ENCODE measurements around the gene ANKS3. TPM values are rescaled to one million over a fixed set of nuclear protein-coding genes. Genes with fewer than 3 reads are reported as not detected.

The ANKS3 gene, protein sequence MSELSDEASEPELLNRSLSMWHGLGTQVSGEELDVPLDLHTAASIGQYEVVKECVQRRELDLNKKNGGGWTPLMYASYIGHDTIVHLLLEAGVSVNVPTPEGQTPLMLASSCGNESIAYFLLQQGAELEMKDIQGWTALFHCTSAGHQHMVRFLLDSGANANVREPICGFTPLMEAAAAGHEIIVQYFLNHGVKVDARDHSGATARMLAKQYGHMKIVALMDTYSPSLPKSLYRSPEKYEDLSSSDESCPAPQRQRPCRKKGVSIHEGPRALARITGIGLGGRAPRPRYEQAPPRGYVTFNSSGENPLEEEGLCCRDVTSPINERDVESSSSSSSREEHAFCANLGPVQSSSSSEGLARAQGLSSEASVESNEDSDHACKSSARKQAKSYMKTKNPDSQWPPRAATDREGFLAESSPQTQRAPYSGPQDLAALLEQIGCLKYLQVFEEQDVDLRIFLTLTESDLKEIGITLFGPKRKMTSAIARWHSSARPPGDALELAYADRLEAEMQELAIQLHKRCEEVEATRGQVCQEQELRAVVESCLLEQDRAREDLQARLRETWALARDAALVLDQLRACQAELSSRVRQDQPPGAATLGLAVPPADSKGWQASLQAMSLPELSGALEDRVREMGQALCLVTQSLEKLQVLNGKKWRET
- total RNA-seq (2014; rRNA removed) = 22.6 and 25.1 TPM in 2 replicates
- percentile 63 among the genes with signal in this experiment for Bru-seq, nascent RNA
- BruChase-seq, experiment 1, labeled RNA remaining after a 6-hour chase = percentile 72 among the genes with signal in this experiment
- percentile 69 among the genes with signal in this experiment for BruChase-seq, experiment 2, labeled RNA remaining after a 2-hour chase
- long read RNA-seq, partial matches to known transcripts = 2 of 51 reads
- long read RNA-seq, other reads (novel, unspliced or antisense) = 39 of 51 reads

DNA sequence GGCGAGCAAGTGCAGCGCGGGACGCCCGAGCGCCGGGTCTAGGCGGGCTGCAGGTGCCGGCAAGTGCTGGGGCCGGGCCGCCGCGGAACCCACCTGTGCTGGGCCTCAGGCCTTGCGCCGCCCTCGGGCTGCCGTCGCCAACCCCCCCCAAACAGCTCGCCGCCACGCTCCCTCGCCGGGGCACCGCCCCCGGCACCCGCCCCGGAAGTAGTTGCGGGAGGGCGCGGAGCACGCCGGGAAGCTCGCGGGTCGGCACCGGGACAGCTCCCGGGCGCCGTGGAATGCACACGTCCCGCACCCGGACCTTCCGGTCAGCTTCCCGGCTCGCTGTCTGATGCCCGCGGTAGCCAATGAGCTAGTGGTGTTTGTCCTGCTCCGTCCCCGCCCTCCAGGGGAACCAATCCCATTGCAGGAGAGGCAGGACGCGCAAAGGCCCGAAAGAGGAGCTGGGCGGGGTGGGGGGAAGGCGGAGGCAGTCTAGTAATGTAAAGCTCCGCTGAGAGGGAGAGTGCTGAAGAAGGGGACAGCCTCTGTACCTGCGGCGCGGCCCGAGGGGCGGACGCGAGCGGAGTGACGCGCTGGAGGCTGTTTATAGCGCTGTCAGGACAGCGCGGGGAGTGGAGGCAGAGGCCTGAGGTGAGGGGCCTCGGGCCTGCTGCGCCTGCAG lies at the start of gene ANKS3, which contains the start of gene DNAAF8:
Gene ANKS3, minus strand, starts transcription at position 209 of the 667 bp plus-strand sequence. CDS start 4,122 bp downstream, outside the sequence.
Gene DNAAF8, plus strand, starts transcription at position 475 of the 667 bp plus-strand sequence. CDS start 1,978 bp downstream, outside the sequence.
- ChIA-PET CTCF (no interaction called here), POLR2A (ENCODE audit: unreplicated experiment) (interaction anchor here (0.5 to 1.2 kb wide), 8 partner anchors 32 to 381 kb away, joined by 3 to 10 read pairs (median 4); partner anchors contain the start of gene ZNF500)
- DNase-seq (peak; percentile 91), ATAC-seq (peak; percentile 94)
- Histone ChIP-seq H3F3A (ENCODE audit: low read length, unreplicated experiment) (no peaks in the 10 kb centered on the region), H3K9me2 (replicated peaks; ENCODE audit: low read length) (no peaks in the 10 kb centered on the region), H3K36me3 (ENCODE audit: low read depth, low read length) (no peaks in the 10 kb centered on the region), H3K9me3 (ENCODE audit: low read length) (no peaks in the 10 kb centered on the region), H4K20me1 (ENCODE audit: low read length) (no peaks in the 10 kb centered on the region), H3K27me3 (ENCODE audit: low read length) (no peaks in the 10 kb centered on the region), H3K27ac (ENCODE audit: low read length) (peak within 1 kb of the TSS; percentile 76), H3K4me3 (ENCODE audit: low read length) (peak within 1 kb of the TSS; percentile 94), H3K4me2 (ENCODE audit: low read length) (peak within 1 kb of the TSS; percentile 100), H3K4me1 (ENCODE audit: insufficient read depth, low read length) (no peaks in the 10 kb centered on the region; the same call in 1 of the 2 replicates), H3K79me2 (ENCODE audit: low read length) (peaks cover 24% of the 10 kb centered on the region), H3K9ac (ENCODE audit: low read length) (peak within 1 kb of the TSS; percentile 94), H2AFZ (ENCODE audit: low read length) (peak within 1 kb of the TSS; percentile 99)
- no TSS peak for BruUV-seq (replicated peaks)
- intact Hi-C loops (cut with micrococcal nuclease) = loop anchor here (5.0 to 10.0 kb wide), 2 partner anchors 68 to 211 kb away; partner anchors contain the start of gene ROGDI
- TF ChIP-seq, protein P1, sequence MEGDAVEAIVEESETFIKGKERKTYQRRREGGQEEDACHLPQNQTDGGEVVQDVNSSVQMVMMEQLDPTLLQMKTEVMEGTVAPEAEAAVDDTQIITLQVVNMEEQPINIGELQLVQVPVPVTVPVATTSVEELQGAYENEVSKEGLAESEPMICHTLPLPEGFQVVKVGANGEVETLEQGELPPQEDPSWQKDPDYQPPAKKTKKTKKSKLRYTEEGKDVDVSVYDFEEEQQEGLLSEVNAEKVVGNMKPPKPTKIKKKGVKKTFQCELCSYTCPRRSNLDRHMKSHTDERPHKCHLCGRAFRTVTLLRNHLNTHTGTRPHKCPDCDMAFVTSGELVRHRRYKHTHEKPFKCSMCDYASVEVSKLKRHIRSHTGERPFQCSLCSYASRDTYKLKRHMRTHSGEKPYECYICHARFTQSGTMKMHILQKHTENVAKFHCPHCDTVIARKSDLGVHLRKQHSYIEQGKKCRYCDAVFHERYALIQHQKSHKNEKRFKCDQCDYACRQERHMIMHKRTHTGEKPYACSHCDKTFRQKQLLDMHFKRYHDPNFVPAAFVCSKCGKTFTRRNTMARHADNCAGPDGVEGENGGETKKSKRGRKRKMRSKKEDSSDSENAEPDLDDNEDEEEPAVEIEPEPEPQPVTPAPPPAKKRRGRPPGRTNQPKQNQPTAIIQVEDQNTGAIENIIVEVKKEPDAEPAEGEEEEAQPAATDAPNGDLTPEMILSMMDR (conservative IDR thresholded peaks at IDR 0.05; ENCODE audit: low read depth, low read length) = no peak
- TF ChIP-seq EZH2phosphoT487 (IDR thresholded peaks at IDR 0.05; ENCODE audit: borderline replicate concordance, low read length) (no peak), EZH2 (IDR thresholded peaks at IDR 0.05; ENCODE audit: low read length, unreplicated experiment) (no peak)

DNA sequence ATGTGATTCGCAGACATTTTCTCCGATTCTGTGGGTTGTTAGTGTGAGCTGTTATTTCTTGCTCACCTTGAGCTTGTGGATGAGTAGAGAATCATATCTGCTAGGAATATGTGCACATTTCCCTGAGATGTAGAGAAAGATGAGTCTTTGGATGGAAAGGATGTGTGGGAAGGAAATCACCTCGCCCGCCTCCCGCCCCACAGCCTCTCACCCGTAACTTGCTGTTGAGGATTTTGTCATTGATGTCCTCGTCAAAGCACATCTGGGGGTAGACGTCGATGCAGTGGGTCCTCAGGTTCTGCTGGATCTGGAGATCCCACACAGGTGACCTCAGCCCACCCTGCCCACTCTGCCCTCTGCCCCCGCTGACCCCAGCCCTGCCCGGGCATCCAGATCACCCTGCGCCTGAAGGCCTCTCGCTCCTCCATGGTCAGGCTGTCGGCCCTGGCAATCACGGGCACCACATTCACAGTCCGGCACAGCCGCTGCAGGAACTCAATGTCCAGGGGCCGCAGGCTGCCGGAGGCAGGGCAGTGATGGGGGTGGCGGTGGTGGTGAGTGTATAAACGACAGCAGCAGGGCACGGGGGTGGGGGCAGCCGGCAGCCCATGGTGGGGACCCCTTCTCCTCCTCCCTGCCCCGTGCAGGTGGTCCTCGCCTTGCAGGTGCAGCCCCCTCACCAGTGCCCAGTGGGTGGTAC lies 49.3 kb upstream of the ANKS3 start:
- Histone ChIP-seq H3K4me1 (ENCODE audit: insufficient read depth, low read length) (peaks cover 5% of the 10 kb centered on the region; the same call in 1 of the 2 replicates), H3K9ac (ENCODE audit: low read length) (no peak overlapping the region), H3F3A (ENCODE audit: low read length, unreplicated experiment) (no peaks in the 10 kb centered on the region), H3K4me2 (ENCODE audit: low read length) (no peak overlapping the region), H3K79me2 (ENCODE audit: low read length) (no peaks in the 10 kb centered on the region), H3K27me3 (ENCODE audit: low read length) (no peaks in the 10 kb centered on the region), H3K9me2 (replicated peaks; ENCODE audit: low read length) (no peaks in the 10 kb centered on the region), H3K4me3 (ENCODE audit: low read length) (no peak overlapping the region), H3K27ac (ENCODE audit: low read length) (no peak overlapping the region), H3K36me3 (ENCODE audit: low read depth, low read length) (no peaks in the 10 kb centered on the region), H4K20me1 (ENCODE audit: low read length) (no peaks in the 10 kb centered on the region), H3K9me3 (ENCODE audit: low read length) (no peaks in the 10 kb centered on the region), H2AFZ (ENCODE audit: low read length) (no peak overlapping the region)
- no peak for ATAC-seq
- intact Hi-C loops (cut with micrococcal nuclease) = no loop called here
- no peak for DNase-seq
- ChIA-PET CTCF (no interaction called here), POLR2A (ENCODE audit: unreplicated experiment) (no interaction called here)
- TF ChIP-seq, protein P1 (conservative IDR thresholded peaks at IDR 0.05; ENCODE audit: low read depth, low read length) = no peak
- TF ChIP-seq EZH2phosphoT487 (IDR thresholded peaks at IDR 0.05; ENCODE audit: borderline replicate concordance, low read length) (no peak), EZH2 (IDR thresholded peaks at IDR 0.05; ENCODE audit: low read length, unreplicated experiment) (no peak)
- BruUV-seq (replicated peaks) = no TSS peak

Data from PC-3 (cell line).